IMR-90 (cell line): ENCODE data around the gene TMEM221. TPM values are rescaled to one million over a fixed set of nuclear protein-coding genes. Genes with fewer than 3 reads are reported as not detected.

Experiments
- ATAC-seq: fragments of 200-7000 bp; cut with Tn5 transposase; 2 replicates; pipeline ENCODE4 v1.9.1; 2020; ENCODE audit warnings: low read depth, mild to moderate bottlenecking, moderate library complexity
- BruUV-seq: library from RNA; stranded (reverse); fragments of 400-500 nt; replicated peaks from 2 replicates; lab custom pipeline; 2021; lab: Mats Ljungman, UMichigan
- CTCF ChIA-PET: fragments of 300-600 bp; formaldehyde crosslinking; extraction: SDS; loops from one replicate; lab custom pipeline; 2021; ENCODE audit warnings: antibody characterized with exemption; lab: Yijun Ruan, JAX
- POLR2A ChIA-PET: fragments of 300-600 bp; sonication (Branson Sonifier 250); formaldehyde crosslinking; loops from one replicate; lab custom pipeline; 2022; ENCODE audit warnings: antibody characterized with exemption; ENCODE audit not compliant: unreplicated experiment; lab: Charles Lee
- DNase-seq: peaks from one replicate; pipeline ENCODE4 v3.0.0; 2013
- H2AFZ ChIP-seq: replicated peaks from 2 replicates; pipeline ENCODE3; 2013; ENCODE audit warnings: low read length, mild to moderate bottlenecking; ENCODE audit not compliant: poor library complexity
- H2AK5ac ChIP-seq: 2 replicates; pipeline ENCODE4 v1.6.1; 2013; ENCODE audit warnings: low read depth, low read length, inconsistent platforms
- H2AK9ac ChIP-seq: replicated peaks from 2 replicates; pipeline ENCODE3; 2013; ENCODE audit warnings: mild to moderate bottlenecking, low read depth, low read length, moderate library complexity; ENCODE audit not compliant: poor library complexity
- H2BK120ac ChIP-seq: 2 replicates; pipeline ENCODE4 v1.6.1; 2013; ENCODE audit warnings: low read depth, low read length, inconsistent platforms
- H2BK15ac ChIP-seq: 3 replicates; pipeline ENCODE4 v1.6.1; 2013; ENCODE audit warnings: low read depth, low read length, inconsistent platforms
- H2BK20ac ChIP-seq: 2 replicates; pipeline ENCODE4 v1.6.1; 2013; ENCODE audit warnings: low read depth, mild to moderate bottlenecking, inconsistent platforms, low read length, moderate library complexity
- H2BK5ac ChIP-seq: 2 replicates; pipeline ENCODE4 v1.6.1; 2013; ENCODE audit warnings: mild to moderate bottlenecking, low read depth, low read length, inconsistent platforms; ENCODE audit not compliant: poor library complexity, severe bottlenecking
- H3K14ac ChIP-seq: replicated peaks from 2 replicates; pipeline ENCODE4 v1.6.1; 2013; ENCODE audit warnings: low read depth, low read length, inconsistent platforms
- H3K18ac ChIP-seq: 2 replicates; pipeline ENCODE4 v1.6.1; 2013; ENCODE audit warnings: low read depth, low read length, control low read depth
- H3K23ac ChIP-seq: 2 replicates; pipeline ENCODE4 v1.6.1; 2013; ENCODE audit warnings: low read depth, low read length, inconsistent platforms
- H3K27ac ChIP-seq: 2 replicates; pipeline ENCODE4 v1.5.1; 2013; ENCODE audit warnings: mild to moderate bottlenecking, control low read depth, low read length; ENCODE audit not compliant: insufficient read depth
- H3K27me3 ChIP-seq: 2 replicates; pipeline ENCODE4 v1.6.1; 2013; ENCODE audit warnings: low read length; ENCODE audit not compliant: control insufficient read depth, insufficient read depth
- H3K36me3 ChIP-seq: 2 replicates; pipeline ENCODE4 v1.6.1; 2013; ENCODE audit warnings: low read length, mixed read lengths; ENCODE audit not compliant: control insufficient read depth, insufficient read depth
- H3K4ac ChIP-seq: 2 replicates; pipeline ENCODE4 v1.6.1; 2013; ENCODE audit warnings: low read depth, low read length, inconsistent platforms
- H3K4me1 ChIP-seq: 2 replicates; pipeline ENCODE4 v1.6.1; 2013; ENCODE audit warnings: low read length, mixed read lengths; ENCODE audit not compliant: control insufficient read depth, insufficient read depth
- H3K4me2 ChIP-seq: 2 replicates; pipeline ENCODE4 v1.6.1; 2013; ENCODE audit warnings: low read depth, mild to moderate bottlenecking, control low read depth, low read length, moderate library complexity
- H3K4me3 ChIP-seq: 2 replicates; pipeline ENCODE4 v1.5.1; 2013; ENCODE audit warnings: low read depth, mild to moderate bottlenecking, control low read depth, low read length, moderate library complexity; ENCODE audit not compliant: insufficient read depth
- H3K56ac ChIP-seq: 2 replicates; pipeline ENCODE4 v1.6.1; 2013; ENCODE audit warnings: low read length, inconsistent platforms; ENCODE audit not compliant: insufficient read depth; ENCODE audit errors: extremely low read depth
- H3K79me1 ChIP-seq, 2 experiments: 2 replicates each; pipeline ENCODE4 v1.6.1; 2013; ENCODE audit warnings: low read length in 2 of 2, inconsistent platforms in 1 of 2, low read depth in 1 of 2
- H3K9ac ChIP-seq: 2 replicates; pipeline ENCODE4 v1.6.1; 2013; ENCODE audit warnings: low read depth, low read length, control low read depth
- H3K9me1 ChIP-seq: 2 replicates; pipeline ENCODE4 v1.6.1; 2013; ENCODE audit warnings: low read length, inconsistent platforms; ENCODE audit not compliant: insufficient read depth
- H3K9me3 ChIP-seq: 2 replicates; pipeline ENCODE4 v1.6.1; 2013; ENCODE audit warnings: low read length; ENCODE audit not compliant: control insufficient read depth, insufficient read depth
- H4K20me1 ChIP-seq: 2 replicates; pipeline ENCODE4 v1.6.1; 2013; ENCODE audit warnings: low read length, inconsistent platforms; ENCODE audit not compliant: insufficient read depth
- H4K5ac ChIP-seq: 2 replicates; pipeline ENCODE4 v1.6.1; 2013; ENCODE audit warnings: mild to moderate bottlenecking, low read depth, low read length, control low read depth
- H4K8ac ChIP-seq, 2 experiments: 2 replicates each; pipeline ENCODE4 v1.6.1; 2013; ENCODE audit warnings: low read depth in 2 of 2, low read length in 2 of 2, control low read depth in 1 of 2, inconsistent platforms in 1 of 2
- H4K91ac ChIP-seq: 2 replicates; pipeline ENCODE4 v1.6.1; 2013; ENCODE audit warnings: low read depth, low read length, inconsistent platforms; ENCODE audit not compliant: insufficient read depth
- CEBPB ChIP-seq: IDR thresholded peaks from 2 replicates; pipeline ENCODE4 v1.6.1; 2012; ENCODE audit warnings: low read depth, low read length, improper control_type of control experiment
- WGBS, 2 experiments: methylation state at CpG; one replicate each; pipeline versions ENCODE4 v1.1.5 to v1.1.7; 2013; ENCODE audit warnings: missing lambda C conversion rate in 2 of 2; ENCODE audit not compliant: insufficient read length in 1 of 2; ENCODE audit errors: extremely low coverage in 2 of 2; 5-methylcytosine and 5-hydroxymethylcytosine counted together
- dilution Hi-C: fragments of 300-500 bp; cut with HindIII; formaldehyde crosslinking; loops from one replicate; pipeline ENCODE4 v1.14.3; 2018; ENCODE audit warnings: low sequenced_read_pairs; ENCODE audit not compliant: unreplicated experiment
- in situ Hi-C: fragments of 300-500 bp; cut with MboI; formaldehyde crosslinking; loops from 3 replicates; pipeline ENCODE4 v1.14.3; 2019; ENCODE audit warnings: low sequenced_read_pairs, inconsistent platforms, mixed read lengths
- intact Hi-C: fragments of 100-400 bp; cut with micrococcal nuclease; formaldehyde crosslinking; loops from 2 replicates; pipeline ENCODE4 v1.10.0; 2022
- polyA plus RNA-seq, 3 experiments: library from polyadenylated mRNA; depleted of rRNA; stranded (reverse); fragments of >200 nt; gene quantifications; 2 replicates each; pipeline ENCODE4 v1.2.3, GENCODE V29; 2012; ENCODE audit warnings: low replicate concordance in 1 of 3
- total RNA-seq: library from RNA; depleted of rRNA; stranded (reverse); fragments of >200 nt; gene quantifications from 2 replicates; pipeline ENCODE4 v1.2.3, GENCODE V29; 2012
- TF ChIP-seq, protein P1 (sequence below): fragments of 150-350 bp; IDR thresholded peaks from 2 replicates; pipeline ENCODE4 v1.6.1; 2017; ENCODE audit warnings: mild to moderate bottlenecking, antibody characterized with exemption, low read length, low read depth

TMEM221 gene
- total and polyA plus RNA-seq, 2 of the 4 experiments (the other 2 are of a cell fraction), result 0.12 TPM; not detected in 1

DNA sequence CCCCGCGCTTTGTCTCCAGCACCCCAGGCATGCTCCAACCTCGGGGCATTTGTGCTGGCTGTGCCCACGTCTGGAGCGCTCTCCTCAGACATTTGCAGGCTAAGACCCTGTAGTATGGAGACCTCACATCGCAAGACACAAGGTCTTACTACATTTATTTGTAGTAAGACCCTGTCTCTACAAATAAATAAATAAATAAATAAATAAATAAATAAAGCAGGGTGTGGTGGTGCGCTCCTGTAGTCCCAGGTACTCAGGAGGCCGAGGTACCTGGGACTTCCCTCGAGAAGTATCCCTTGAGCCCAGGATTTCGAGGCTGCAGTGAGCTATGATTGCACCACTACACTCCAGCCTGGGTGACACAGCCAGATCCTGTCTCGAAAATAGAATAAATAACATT is 7.7 kb upstream of the TMEM221 start:
- ChIA-PET POLR2A (interaction anchor here (0.6 kb wide), 1 partner anchor 28 kb away, joined by 10 read pairs; no protein-coding TSS in a partner anchor), CTCF (no interaction called here)
- H4K5ac ChIP-seq, result no peak overlapping the region
- no peak overlapping the region for H3K14ac ChIP-seq
- no peak overlapping the region for H2BK5ac ChIP-seq
- no peak overlapping the region for H2BK20ac ChIP-seq
- no peak overlapping the region for H3K4me3 ChIP-seq
- dilution Hi-C loops, result no loop called here
- peak; percentile 49 for ATAC-seq
- peaks cover 33% of the 10 kb centered on the region for H3K27me3 ChIP-seq
- intact Hi-C loops, result loop anchor here (10.0 kb wide), 2 partner anchors 309 to 399 kb away; partner anchors contain the start of gene RPL18A
- H2BK15ac ChIP-seq, result no peak overlapping the region
- no peak overlapping the region for H3K4me2 ChIP-seq
- no peak overlapping the region for H3K18ac ChIP-seq
- in situ Hi-C loops, result loop anchor here (10.0 kb wide), 1 partner anchor 399 kb away; the partner anchor contains the start of gene RPL18A
- H3K27ac ChIP-seq, result no peak overlapping the region
- H3K9me1 ChIP-seq, result no peaks in the 10 kb centered on the region
- DNase-seq, result no peak
- no peak overlapping the region for H4K91ac ChIP-seq
- H3K4ac ChIP-seq, result no peak overlapping the region
- no peak overlapping the region for H3K9ac ChIP-seq
- H3K23ac ChIP-seq, result no peak overlapping the region
- no peaks in the 10 kb centered on the region for H3K9me3 ChIP-seq
- no peaks in the 10 kb centered on the region for H3K36me3 ChIP-seq
- no peaks in the 10 kb centered on the region; the same call in 1 of the 2 replicates for H3K4me1 ChIP-seq
- no peak overlapping the region for H3K56ac ChIP-seq
- no peak overlapping the region for H2AFZ ChIP-seq
- 8% methylated on average over 2 of the region's 11 CpGs; no CpG with 5 or more reads in 1 of the 2 experiments for WGBS, 2 experiments
- no peak overlapping the region for H2AK5ac ChIP-seq
- H2AK9ac ChIP-seq, result no peak overlapping the region
- peaks cover 3% of the 10 kb centered on the region for H4K20me1 ChIP-seq
- BruUV-seq, result no TSS peak
- no peak overlapping the region for H2BK120ac ChIP-seq
- TF ChIP-seq, protein P1, sequence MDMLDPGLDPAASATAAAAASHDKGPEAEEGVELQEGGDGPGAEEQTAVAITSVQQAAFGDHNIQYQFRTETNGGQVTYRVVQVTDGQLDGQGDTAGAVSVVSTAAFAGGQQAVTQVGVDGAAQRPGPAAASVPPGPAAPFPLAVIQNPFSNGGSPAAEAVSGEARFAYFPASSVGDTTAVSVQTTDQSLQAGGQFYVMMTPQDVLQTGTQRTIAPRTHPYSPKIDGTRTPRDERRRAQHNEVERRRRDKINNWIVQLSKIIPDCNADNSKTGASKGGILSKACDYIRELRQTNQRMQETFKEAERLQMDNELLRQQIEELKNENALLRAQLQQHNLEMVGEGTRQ, result no peak
- 0 out of 2 replicates have a peak, but pooled peaks have one; percentile 24 for TF ChIP-seq CEBPB
- H4K8ac ChIP-seq, result no peak overlapping the region
- no peaks in the 10 kb centered on the region for H3K79me1 ChIP-seq
